Midbrain (tissue), 1 donor: ENCODE measurements around the gene NCK2.

Experiments
- DNase-seq: peaks from one replicate; lab custom pipeline; 2025; lab: John Stamatoyannopoulos, UW

Gene NCK2

GRCh38 chr2:105792561-105792960 lies 47.8 kb downstream of the NCK2 start:
- no peak for DNase-seq

GRCh38 chr2:105793196-105793975 lies 48.7 kb downstream of the NCK2 start:
- no peak for DNase-seq

GRCh38 chr2:105794926-105795574 lies 50.3 kb downstream of the NCK2 start:
- no peak for DNase-seq

- DNase-seq: no peak
These were observed 50.8 kb downstream of the NCK2 start for GRCh38 chr2:105795575-105795934.

GRCh38 chr2:105796131-105796638 lies 51.5 kb downstream of the NCK2 start:
- no peak for DNase-seq

GRCh38 chr2:105796791-105797190 lies 52.1 kb downstream of the NCK2 start:
- no peak for DNase-seq

- DNase-seq: peak; percentile 29
These were observed 52.6 kb downstream of the NCK2 start for GRCh38 chr2:105797298-105797819.

- no peak for DNase-seq
These were observed 53.9 kb downstream of the NCK2 start for GRCh38 chr2:105798595-105798994.

- no peak for DNase-seq
These were observed 55.5 kb downstream of the NCK2 start for GRCh38 chr2:105800036-105800713.

- no peak for DNase-seq
These were observed 56.4 kb downstream of the NCK2 start for GRCh38 chr2:105800953-105801635.

GRCh38 chr2:105801961-105802360 lies 57.2 kb downstream of the NCK2 start:
- DNase-seq: no peak

GRCh38 chr2:105802587-105802986 lies 57.9 kb downstream of the NCK2 start:
- no peak for DNase-seq

- DNase-seq: no peak
These were observed 58.6 kb downstream of the NCK2 start for GRCh38 chr2:105803337-105803736.

GRCh38 chr2:105803773-105804172 lies 59.1 kb downstream of the NCK2 start:
- DNase-seq: no peak

GRCh38 chr2:105804266-105804665 lies 59.6 kb downstream of the NCK2 start:
- DNase-seq: no peak

GRCh38 chr2:105806996-105807395 lies 62.3 kb downstream of the NCK2 start:
- DNase-seq: no peak

GRCh38 chr2:105808423-105809096 lies 63.8 kb downstream of the NCK2 start:
- DNase-seq: no peak

- no peak for DNase-seq
These were observed 64.4 kb downstream of the NCK2 start for GRCh38 chr2:105809097-105809473.

GRCh38 chr2:105809723-105810122 lies 65.0 kb downstream of the NCK2 start:
- DNase-seq: no peak

GRCh38 chr2:105812180-105813044 lies 67.7 kb downstream of the NCK2 start:
- DNase-seq: peak; percentile 66

GRCh38 chr2:105813045-105813315 lies 68.3 kb downstream of the NCK2 start:
- no peak for DNase-seq
